ENCODE data around the gene TXNL4A.

Gene TXNL4A

DNA sequence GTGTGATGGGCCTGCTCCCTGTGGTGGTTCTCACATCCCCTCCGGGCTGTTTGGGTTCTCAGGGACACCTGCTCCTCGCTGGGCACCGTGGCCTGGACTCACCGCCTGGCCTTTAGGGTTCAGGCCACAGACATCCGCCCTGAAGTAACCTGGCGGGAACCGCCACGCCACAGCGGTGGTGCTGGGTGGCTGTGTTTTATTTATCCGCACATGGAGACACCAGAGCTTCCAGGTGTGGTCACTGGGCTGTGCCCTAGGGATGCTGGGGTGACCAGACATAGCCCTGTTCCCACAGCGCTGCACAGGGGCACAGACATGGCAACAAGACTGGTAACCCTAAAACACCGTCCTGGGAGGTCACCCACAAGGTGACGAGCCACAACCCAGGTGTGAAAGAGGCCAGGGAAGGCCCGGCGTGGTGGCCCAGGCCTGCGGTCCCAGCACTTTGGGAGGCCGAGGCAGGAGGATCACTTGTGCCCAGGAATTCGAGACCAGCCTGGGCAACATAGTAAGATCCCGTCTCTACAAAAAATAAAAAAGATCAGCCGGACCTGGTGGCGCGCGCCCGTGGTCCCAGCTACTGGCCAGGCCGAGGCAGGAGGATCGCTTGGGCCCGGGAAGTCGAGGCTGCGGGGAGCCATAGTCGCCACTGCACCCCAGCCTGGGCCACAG, 24.6 kb downstream of the TXNL4A start:
- no peak for DNase-seq

DNA sequence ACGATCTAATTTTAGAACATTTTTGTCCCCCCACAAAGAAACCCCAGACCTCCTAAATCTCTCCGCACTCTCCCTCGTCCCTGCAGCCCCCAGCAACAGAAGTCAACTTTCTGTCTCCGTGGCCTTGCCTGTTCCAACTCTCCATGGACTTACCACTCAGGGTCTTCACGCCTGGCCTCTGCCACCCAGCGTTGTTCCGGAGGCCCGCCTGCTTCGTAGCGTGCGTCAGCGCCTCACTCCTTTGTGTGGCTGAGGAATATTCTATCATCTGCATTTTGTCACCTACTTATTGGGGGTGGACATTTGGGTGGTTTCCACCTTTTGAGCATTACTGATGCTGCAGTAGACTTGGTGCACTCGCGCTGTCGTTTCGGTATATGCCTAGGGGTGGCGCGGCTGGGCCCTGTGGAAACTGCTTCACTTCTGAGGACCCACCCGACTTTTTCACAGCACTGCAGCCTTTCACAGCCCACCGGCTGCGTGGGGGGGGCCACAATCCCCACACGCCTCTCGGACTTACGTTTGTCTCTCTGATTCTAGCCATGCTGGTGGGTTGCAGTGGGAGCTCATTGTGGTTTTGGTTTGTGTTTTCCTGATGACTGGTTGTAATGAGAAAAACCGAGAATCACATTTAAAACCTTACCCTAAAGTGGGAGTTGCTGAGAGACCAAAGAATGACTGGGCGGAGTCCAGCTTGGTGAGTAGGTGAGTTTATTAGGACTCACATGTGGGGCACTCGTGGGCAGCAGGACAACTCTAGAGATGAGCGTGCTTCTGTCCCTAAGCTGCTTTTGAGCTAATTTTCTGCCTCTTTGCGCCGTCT, 25.3 kb downstream of the TXNL4A start:
- no peak for DNase-seq

DNA sequence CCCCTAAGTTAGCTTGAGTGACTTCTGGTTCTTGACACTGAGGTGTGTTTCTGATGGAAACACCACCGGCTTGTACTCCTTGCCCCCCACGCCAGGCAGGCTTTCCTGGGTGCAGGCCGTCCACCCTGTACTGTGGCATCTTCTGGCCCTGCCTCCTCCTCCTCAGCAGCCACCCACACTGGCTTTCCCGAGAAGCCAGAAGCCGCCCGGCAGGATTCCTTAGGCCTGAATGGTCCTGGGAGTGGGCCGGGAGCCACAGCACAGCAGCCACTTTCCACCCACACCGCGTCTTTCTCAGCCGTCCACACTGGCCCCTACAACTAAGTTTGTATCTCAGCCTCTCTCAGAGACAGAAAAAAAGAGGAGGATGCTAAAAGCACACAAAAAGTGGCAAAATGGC, 26.1 kb downstream of the TXNL4A start:
- DNase-seq: no peak

DNA sequence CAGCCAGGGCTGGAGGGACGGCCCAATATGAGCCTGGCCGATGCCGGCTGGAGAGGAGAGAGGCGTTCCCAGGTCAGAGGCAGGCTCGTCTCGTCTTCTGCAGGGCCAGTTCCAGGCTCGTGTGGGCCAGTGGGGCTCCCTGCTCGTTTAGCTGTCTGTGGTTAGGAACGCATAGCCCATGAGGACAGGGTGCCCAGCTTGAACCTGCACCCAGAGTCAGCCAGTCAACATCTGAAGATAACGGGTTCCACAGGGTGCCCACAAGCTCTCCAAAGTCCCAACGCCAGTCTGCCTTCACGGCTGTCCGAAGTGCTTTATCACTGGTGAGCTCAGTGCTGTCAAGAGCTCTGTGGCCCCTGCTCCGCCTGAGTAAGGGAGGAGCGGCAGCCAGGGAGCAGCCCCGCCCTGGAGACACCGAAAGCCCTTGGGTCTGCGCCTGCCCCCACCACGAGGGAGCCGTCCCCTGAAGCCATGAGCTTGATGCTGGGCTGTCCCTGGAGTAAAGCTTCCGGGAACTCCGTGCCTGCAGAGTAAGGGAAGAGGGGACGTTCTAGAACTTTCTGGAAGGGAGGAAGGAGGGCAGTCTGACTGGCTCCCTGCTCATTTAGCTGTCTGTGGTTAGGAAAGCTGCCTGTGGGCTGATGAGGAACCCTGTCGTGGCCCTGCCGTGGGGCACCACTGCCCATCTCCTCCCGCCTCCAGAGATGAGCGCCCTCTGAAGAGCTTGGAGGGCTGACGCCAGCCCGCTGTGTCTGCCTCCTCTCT, 26.7 kb downstream of the TXNL4A start:
- no peak for DNase-seq

DNA sequence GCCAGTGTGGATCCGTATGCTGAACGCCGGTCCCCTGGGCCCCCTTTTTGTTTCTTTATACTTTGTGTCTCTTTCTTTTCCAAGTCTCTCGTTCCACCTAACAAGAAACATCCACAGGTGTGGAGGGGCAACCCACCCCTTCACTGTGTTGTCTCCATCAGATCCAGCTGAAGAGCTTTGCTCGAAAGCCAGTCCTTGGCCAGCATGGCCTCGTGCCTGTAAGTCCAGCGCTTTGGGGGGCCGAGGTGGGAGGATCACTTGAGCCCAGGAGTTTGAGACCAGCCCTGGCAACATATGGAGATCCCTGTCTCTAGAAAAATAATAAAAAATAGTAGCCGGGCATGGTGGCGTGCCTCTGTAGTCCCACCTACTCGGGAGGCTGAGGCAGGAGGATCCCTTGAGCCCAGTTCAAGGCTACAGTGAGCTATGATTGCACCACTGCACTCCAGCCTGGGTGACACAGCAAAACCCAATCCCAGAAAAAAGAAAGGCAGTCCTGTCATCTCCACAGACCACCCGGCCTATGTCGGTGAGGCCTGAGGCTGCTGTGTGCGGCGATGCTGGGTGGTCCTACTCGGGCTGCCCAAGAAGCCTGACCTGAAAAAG, 27.3 kb downstream of the TXNL4A start:
- no peak for DNase-seq

DNA sequence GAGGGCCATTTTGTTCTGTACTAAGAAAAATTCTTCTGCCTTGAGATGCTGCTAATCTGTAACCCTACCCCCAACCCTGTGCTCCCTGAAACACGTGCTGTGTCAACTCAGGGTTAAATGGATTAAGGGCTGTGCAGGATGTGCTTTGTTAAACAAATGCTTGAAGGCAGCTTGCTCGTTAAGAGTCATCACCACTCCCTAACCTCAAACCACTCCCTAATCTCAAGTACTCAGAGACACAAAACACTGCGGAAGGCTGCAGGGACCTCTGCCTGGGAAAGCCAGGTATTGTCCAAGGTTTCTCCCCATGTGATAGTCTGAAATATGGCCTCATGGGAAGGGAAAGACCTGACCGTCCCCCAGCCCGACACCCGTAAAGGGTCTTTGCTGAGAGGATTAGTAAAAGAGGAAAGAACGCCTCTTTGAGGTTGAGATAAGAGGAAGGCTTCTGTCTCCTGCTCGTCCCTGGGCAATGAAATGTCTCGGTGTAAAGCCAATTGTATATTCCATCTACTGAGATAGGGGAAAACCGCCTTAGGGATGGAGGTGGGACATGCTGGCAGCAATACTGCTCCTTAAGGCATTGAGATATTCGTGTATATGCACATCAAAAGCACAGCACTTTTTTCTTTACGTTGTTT, 28.1 kb downstream of the TXNL4A start:
- DNase-seq: peak; percentile 38

DNA sequence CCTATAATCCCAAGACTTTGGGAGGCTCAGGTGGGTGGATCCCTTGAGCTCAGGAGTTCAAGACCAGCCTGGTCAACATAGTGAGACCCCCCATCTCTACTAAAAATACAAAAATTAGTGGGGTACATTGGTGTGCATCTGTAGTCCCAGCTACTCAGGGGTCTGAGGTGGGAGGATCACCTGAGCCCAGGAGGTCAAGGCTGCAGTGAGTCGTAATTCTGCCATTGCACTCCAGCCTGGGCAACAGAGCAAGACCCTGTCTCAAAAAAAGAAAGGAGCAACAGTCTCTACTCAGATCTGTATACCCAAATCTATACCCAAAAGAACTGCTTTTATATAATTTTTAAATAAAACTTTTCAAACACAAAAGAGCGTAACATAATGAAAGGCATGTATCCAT, 29.4 kb downstream of the TXNL4A start:
- DNase-seq: no peak

DNA sequence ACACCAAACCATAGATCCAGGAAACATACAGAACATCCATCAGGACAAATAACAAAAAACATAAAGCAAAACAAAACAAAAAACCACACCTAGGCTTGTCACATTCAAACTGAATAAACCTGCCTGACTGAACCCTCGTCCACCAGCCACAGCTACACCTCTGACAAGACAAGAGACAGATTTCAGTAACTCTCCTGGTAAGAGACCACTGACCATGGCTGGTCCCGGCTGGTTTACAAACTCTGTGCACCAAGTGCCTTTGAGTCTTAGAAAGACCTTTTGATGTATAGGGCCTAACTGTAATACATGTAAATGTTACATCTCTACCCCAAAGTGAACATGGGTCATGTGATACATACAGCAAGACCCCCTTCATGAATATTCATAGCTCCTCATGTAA, 32.1 kb downstream of the TXNL4A start:
- no peak for DNase-seq

DNA sequence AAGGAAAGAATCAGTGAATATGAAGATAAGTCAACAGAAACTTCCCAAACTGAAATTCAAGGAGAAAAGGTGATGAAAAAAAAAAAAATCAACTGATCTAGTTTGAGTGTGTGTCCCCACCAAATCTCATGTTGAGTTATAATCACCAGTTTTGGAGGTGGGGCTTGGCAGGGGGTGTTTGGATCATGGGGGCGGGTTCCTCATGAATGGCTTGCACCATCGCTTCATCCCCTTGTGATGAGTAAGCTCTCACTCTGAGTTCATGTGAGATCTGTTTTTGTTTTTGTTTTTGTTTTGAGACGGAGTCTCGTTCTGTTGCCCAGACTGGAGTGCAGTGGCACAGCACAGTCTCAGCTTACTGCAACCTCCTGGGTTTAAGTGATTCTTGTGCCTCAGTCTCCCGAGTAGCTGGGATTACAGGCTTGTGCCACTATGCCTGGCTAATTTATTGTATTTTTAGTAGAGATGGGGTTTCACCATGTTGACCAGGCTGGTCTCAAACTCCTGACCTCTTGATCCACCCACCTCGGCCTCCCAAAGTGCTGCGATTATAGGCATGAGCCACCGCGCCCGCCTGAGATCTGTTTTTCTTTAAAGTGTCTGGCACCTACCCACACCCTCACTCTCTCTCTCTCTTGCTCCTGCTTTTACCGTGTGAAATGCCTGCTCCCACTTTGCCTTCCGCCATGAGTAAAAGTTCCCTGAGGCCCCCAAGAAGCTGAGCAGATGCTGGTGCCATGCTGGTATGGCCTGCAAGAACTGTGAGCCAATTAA, 32.9 kb downstream of the TXNL4A start:
- DNase-seq: no peak

DNA sequence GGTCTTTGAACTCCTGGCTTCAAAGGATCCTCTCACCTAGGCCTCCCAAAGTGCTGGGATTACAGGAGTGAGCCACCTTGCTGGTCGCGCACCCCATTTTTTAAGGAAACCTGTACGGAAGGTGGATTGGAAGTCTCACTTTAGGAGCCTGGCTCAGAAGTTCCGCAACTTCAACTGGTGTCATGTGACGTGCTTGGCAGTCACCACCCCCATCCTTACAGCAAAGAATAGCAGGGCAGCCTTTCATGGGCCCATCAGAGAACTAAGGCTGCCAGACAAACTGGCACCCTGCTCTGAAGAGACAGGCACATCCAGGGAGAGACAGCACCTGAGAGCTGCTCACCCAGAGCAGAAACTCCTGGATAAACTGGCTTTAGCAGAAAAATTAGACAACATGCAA, 33.6 kb downstream of the TXNL4A start:
- DNase-seq: no peak

DNA sequence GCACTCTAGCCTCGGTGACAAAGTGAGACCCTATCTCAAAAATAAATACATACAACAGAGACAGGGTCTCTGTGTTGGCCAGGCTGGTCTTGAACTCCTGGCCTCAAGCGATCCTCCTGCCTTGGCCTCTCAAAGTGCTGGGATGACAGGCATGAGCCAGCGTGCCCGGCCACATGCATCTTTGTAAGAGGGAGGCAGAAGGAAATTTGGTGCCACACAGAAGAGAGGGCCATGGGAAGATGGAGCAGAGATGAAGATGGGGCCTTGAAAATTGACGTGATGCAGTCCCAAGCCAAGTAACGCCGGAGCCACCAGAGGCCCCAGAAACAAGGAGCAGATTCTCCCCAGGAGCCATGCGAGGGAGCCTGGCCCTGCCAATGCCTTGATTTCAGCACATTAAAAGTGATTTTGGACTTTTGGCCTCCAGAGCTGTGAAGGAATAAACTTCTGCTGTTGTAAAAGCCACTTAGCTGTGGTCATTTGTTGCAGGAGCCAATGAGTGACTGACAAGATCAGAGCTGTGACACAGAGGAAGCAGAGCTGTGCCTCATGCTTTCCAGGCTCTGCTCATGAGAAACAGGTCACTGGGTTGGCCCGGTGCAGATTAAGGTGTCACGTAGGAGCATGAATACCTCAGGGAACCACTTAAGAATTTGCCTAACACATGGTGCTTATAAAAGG, 34.3 kb downstream of the TXNL4A start:
- DNase-seq: no peak

DNA sequence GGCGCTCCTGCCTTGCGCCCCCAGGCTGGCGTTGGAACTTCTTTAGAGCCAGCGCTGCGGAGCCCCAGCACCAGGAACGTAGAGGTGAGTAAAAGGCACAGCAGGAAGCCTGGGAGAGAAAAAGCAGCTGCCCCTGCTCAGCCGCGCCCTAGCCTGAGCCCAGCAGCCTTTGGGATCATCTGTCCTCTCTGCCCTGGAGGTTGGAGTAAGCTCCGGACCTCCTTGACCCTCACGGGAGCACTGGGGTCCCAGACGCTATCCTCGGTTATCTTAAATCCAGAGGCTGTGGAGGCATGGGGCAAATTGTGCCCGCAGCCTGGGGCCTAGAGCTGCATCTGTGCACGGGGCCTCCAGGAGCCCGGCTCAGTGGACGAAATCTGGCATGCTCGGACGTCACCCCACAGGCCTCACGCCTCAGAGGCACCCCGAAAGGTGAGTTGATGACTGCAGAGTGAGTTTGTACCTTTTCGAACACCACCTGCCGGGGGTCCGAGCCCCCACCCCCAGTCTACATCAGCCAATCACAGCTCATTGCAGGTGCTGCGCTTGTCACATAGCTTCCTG, 35.3 kb downstream of the TXNL4A start:
- DNase-seq: peak; percentile 24

DNA sequence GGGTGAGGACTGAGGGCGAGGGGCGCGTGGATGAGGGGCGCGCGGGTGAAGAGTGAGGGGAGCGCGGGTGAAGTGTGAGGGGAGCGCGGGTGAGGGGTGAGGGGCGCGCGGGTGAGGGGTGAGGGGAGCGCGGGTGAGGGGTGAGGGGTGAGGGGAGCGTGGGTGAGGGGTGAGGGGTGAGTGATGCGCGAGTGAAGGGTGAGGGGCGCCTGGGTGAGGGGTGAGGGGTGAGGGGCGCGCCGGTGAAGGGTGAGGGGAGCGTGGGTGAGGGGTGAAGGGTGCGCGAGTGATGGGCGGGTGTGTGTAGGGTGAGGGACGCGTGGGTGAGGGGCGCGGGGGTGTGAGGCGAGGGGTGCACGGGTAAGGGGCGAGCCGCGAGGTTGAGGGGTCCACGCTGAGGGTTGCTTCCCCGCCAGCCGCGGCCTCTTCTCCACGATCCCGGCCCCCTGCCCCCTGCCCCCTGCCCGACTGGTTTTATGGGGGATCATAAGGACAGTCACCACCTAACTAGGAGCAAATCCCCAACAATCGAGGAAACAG, 35.8 kb downstream of the TXNL4A start:
- no peak for DNase-seq

DNA sequence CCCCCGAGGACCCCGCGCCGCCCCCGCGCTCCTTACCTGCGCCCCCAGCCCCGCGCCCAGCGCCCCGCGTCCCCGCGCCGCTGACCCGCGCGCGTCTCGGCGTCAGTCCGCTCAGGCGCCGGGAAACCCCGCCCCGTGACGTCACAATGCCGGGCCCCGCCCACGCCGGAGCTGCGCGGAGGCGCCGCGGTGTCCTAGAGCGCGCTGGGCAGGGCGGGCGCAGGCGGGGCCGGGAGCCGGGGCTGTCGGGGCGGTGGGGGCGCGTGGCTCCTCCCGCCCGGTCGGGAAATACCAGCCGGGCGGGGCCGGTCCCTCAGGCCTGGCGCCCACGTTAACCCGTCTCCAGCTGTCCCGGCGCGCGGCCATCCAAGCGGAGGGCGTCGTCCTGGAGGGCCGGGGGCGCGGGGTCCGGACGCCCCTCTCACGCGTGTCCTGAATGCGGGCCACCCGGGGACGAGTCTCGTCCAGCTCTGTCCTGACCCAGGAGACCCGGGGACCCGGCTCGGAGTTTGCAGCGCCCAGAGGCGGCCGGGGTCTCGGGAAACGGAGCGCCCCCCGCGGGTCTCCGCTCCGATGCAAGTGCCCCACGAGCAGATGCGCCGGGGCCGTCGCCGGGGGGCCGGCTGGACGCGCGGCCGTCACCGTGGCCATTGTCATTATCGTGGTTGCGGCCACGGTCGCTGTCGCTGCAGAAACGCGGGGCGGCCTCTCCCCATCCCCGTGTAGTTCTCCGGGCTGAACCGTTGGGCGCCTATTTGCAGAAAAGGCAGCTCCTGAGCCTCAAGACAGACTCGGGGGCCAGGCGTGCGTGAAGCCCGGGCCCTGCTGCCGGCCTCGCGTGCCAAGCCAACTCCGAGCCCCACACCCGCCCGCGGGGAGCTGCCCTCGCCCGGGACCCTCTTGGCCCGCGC, 36.6 kb downstream of the TXNL4A start, which contains the start of gene SLC66A2:
Gene SLC66A2, minus strand, starts transcription at position 109 of the 911 bp plus-strand sequence. CDS start 727 bp downstream, outside the sequence.
- DNase-seq: peak; percentile 92

DNA sequence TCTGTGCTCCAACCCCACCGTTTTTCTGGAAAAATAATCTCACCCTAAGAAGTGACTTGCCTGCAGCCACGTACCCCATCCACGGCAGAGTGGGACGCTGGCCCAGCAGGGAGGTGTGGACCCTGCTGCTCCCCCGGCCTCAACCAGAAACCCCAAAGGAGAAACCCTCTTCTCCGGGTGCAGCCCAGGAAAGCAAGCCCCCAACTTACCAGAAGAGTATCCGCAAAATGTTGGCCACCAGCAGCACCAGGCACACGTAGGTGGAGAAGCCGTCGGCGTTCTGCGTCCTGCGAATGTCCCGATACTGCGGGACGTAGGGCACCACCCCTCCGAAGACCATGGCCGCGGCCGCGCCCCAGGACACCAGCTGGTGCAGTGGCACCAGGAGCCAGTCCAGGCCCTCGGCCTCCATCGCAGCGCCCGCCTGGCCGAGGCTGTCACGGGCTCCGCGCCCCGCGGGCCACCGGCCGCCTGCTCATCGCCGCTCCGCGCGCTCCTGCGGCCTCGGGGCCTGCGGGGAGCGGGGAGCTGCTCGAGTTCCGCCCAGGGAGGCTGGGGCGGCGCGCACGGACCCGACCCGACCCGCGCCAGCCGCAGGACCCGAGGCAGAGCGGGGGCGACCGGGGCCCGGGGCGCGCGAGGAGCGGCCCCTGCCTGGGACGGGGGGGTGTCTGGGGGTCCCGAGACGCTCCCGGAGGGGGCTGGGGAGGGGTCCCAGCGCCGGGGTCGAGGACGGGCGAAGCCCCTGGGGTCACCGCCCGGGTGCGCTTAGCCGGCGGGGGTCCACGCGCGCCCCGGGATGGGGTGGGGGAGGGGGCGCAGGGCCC, 37.6 kb downstream of the TXNL4A start:
- no peak for DNase-seq

DNA sequence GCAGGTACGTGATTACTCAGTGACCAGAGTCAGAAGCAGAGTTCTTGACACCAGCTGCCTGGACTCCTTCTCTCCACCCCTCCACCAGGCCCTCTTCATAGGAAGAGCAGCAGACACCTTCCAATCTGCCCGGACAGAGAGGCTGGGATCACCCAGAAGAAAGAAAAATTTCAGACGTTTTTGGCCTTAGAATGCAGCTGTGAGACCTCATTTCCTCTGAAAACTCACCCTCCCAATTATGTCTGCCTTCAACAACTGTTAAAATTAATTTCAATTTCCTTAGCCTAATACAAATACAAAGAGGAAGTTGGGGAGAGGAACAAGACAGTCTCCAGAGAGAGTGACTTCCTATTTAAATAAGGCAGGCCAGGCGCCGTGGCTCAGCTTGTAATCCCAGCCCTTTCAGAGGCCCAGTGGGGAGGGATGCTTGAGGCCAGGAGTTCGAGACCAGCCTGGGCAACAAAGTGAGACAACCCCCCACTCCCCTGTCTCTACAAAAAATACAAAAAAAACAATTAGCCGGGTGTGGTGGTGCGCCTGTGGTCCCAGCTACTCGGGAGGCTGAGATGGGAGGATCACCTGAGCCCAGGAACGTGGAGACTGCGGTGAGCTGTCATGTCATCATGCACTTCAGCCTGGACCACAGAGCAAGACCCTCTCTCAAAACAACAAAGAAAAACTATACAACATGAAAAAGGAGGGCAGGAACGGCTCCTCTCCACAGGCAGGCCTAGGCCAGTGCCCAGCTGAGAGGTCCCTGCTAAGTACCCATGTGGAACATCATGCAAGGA, 38.5 kb downstream of the TXNL4A start:
- DNase-seq: no peak

DNA sequence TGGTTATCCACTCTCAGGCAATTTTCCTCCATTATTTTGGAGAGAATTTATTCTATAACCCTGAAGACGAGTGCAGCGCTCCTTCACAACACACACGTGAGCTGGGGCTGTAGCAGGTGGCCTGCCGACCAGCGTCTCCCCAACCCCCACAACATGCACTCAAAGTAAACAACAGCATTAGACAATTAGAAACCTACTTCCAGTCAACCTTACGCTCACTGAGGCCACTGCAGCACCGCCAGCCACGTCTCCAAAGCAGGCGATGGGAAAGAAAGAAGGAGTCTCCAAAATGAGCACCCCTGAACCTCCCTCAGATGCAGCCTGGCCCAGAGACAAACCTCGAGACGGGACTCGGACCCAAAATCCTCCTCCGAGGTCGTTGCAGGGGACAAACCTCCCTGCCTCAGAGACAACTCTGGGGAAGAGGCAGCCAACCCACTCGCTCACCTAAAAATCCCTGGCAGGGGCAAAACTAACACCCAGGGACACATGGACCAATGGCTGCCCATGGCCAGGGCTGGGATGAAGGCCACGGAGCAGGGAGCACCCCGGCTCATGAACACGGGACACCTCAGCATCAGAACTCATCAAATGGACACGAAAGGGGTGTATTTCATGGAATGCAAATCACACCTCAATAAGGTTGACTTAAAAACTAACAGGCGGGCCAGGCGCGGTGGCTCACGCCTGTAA, 39.5 kb downstream of the TXNL4A start:
- DNase-seq: no peak

Measured in COR-L47 (cell line).